ENCODE measurements around the gene SLC26A9.

The SLC26A9 gene

GRCh38 chr1:205978676-205979075, 35.4 kb upstream of the SLC26A9 start:
- Mint-ChIP-seq H3K4me3 (no peak overlapping the region), H3K27ac (no peak overlapping the region), H3K4me1 (ENCODE audit: low read depth) (no peaks in the 10 kb centered on the region), H3K27me3 (peaks cover 7% of the 10 kb centered on the region), H3K36me3 (ENCODE audit: low read depth) (no peaks in the 10 kb centered on the region), H3K9me3 (peaks cover 8% of the 10 kb centered on the region)
- DNase-seq: no peak

GRCh38 chr1:205977402-205978014, 34.3 kb upstream of the SLC26A9 start:
- Mint-ChIP-seq H3K27me3 (peaks cover 7% of the 10 kb centered on the region), H3K9me3 (peaks cover 8% of the 10 kb centered on the region), H3K4me3 (no peak overlapping the region), H3K36me3 (ENCODE audit: low read depth) (no peaks in the 10 kb centered on the region), H3K4me1 (ENCODE audit: low read depth) (no peaks in the 10 kb centered on the region), H3K27ac (no peak overlapping the region)
- peak; percentile 80 for DNase-seq

- Mint-ChIP-seq H3K4me1 (ENCODE audit: low read depth) (no peaks in the 10 kb centered on the region), H3K27ac (no peak overlapping the region), H3K4me3 (no peak overlapping the region), H3K36me3 (ENCODE audit: low read depth) (no peaks in the 10 kb centered on the region), H3K9me3 (peaks cover 3% of the 10 kb centered on the region), H3K27me3 (peaks cover 7% of the 10 kb centered on the region)
- DNase-seq: no peak
Observed at GRCh38 chr1:205976708-205977401, 33.6 kb upstream of the SLC26A9 start.

DNA sequence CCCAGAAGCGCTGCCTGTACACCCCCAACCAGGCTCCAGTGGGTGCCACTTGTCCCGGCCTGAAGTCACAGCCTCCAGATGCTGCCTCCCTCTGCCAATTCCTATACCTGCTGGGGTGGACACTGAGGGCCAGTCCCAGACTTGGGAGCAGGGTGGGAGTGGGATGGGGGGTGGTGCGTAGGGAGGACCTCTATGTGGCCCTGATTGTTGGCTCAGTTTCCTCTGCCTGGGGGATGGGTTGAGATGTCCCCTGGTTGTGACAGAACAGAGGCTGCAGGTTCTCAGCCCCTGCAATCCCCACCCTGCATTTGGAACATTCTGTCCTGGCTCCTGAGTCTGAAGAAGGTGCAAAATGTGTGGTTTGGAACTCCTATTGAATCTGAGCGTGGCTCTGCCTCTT, 32.8 kb upstream of the SLC26A9 start:
- Mint-ChIP-seq H3K36me3 (ENCODE audit: low read depth) (no peaks in the 10 kb centered on the region), H3K4me1 (ENCODE audit: low read depth) (no peaks in the 10 kb centered on the region), H3K27ac (no peak overlapping the region), H3K27me3 (peaks cover 7% of the 10 kb centered on the region), H3K9me3 (no peaks in the 10 kb centered on the region), H3K4me3 (no peak overlapping the region)
- no peak for DNase-seq

DNA sequence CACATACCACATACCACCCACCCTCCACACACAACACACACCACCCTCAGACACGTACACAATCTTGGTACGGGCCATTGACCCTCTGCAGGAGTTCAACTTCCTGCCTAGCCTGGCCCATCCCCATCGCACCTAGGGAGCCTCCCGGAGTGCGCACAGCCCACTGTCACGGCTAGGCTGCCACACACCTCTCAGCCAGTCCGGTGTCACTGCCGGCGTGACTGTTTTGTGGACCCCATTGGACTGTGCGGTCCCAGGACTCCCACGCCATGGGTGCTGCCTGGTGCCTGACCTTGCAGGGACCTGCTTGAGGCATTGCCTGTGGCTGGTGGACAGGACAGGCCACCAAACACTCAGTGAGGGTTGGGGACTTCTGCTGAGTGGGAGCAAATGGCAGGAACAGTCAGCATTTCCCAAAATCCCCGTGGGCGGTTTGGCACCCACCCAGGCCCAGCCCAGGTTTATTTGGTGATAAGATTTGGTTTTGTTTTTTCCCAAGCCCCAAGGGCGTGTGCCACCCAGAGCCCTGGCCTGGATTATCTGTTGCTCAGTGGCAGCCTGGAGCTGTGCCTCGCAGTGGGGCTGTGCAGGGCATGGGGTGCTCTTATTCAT, 32.2 kb upstream of the SLC26A9 start:
- no peak overlapping the region for H3K4me3 Mint-ChIP-seq
- no peaks in the 10 kb centered on the region for H3K36me3 Mint-ChIP-seq (ENCODE audit: low read depth)
- no peak overlapping the region for H3K27ac Mint-ChIP-seq

DNA sequence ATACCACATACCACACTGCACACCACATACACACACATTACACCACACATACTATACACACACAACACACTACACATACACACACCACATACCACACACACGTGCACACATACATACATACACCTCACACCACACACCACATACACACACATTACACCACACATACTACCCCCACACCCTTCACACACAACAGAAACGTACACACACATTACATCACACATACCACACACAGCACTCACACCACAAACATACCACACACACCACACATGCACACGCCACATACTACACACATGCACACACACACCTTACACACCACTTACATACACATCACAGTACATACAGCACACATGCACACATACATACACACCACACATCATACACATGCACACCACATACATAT, 31.5 kb upstream of the SLC26A9 start:
- no peaks in the 10 kb centered on the region for H3K9me3 Mint-ChIP-seq
- DNase-seq: no peak
- no peak overlapping the region for H3K4me3 Mint-ChIP-seq
- H3K27me3 Mint-ChIP-seq: peaks cover 7% of the 10 kb centered on the region
- H3K36me3 Mint-ChIP-seq (ENCODE audit: low read depth): no peaks in the 10 kb centered on the region
- H3K27ac Mint-ChIP-seq: no peak overlapping the region
- H3K4me1 Mint-ChIP-seq (ENCODE audit: low read depth): no peaks in the 10 kb centered on the region

More for the DNA sequence above, 32.2 kb upstream of the SLC26A9 start:
- Mint-ChIP-seq H3K27me3 (peaks cover 7% of the 10 kb centered on the region), H3K9me3 (no peaks in the 10 kb centered on the region), H3K4me1 (ENCODE audit: low read depth) (no peaks in the 10 kb centered on the region)
- no peak for DNase-seq

GRCh38 chr1:205973377-205974232, 30.3 kb upstream of the SLC26A9 start:
- peaks cover 7% of the 10 kb centered on the region for H3K27me3 Mint-ChIP-seq
- H3K9me3 Mint-ChIP-seq: no peaks in the 10 kb centered on the region
- H3K4me3 Mint-ChIP-seq: no peak overlapping the region
- no peaks in the 10 kb centered on the region for H3K4me1 Mint-ChIP-seq (ENCODE audit: low read depth)
- no peak overlapping the region for H3K27ac Mint-ChIP-seq
- no peak for DNase-seq
- H3K36me3 Mint-ChIP-seq (ENCODE audit: low read depth): no peaks in the 10 kb centered on the region

DNA sequence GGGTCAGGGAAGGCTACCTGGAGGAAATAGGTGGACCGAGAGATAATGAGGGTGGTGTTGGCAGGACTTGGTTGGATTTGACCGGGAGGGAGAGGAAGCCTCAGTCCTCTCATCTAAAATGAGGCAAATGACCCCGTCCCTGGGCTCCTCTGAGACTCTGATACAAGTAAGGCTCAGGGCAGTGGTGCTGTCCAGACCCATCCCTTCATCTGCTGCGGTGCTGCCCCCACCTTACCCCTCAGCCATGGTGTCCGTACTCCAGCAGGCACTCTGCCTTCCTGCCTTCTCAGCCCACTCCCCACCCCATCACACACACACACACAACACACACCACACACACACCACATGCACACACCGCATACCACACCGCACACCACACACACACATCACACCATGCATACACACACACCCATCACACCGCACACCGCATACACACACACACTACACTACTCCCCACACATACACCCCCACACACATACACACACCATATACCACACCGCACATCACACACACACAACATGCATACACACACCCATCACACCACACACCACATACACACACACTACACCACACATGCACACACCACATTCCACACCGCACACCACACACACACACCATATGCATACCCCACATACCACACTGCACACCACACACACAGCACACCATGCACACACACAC, 29.4 kb upstream of the SLC26A9 start:
- peaks cover 7% of the 10 kb centered on the region for H3K27me3 Mint-ChIP-seq
- no peak for DNase-seq
- no peaks in the 10 kb centered on the region for H3K9me3 Mint-ChIP-seq
- H3K4me3 Mint-ChIP-seq: no peak overlapping the region
- H3K4me1 Mint-ChIP-seq (ENCODE audit: low read depth): no peaks in the 10 kb centered on the region
- no peaks in the 10 kb centered on the region for H3K36me3 Mint-ChIP-seq (ENCODE audit: low read depth)
- H3K27ac Mint-ChIP-seq: no peak overlapping the region

DNA sequence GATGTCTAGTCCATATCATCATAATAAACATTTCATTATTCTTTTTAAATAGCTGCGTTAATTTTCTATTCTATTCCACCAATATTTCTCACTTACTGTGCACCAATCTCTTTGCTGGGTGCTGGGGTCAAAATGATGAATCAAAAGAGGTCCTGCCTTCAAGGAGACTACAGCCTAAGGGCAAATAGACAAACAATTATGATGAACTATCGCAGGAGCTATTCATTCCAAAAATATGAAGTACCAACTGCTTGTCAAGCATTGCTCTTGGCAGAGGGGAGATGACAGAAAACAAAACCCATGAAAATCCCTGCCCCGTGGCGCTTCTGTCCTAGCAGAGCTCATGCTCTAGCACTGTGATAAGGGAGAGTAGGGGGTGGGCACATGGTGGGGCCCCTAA, 28.8 kb upstream of the SLC26A9 start:
- no peak overlapping the region for H3K27ac Mint-ChIP-seq
- no peak for DNase-seq
- no peaks in the 10 kb centered on the region for H3K4me1 Mint-ChIP-seq (ENCODE audit: low read depth)
- H3K9me3 Mint-ChIP-seq: no peaks in the 10 kb centered on the region
- H3K4me3 Mint-ChIP-seq: no peak overlapping the region
- H3K27me3 Mint-ChIP-seq: peaks cover 3% of the 10 kb centered on the region
- no peaks in the 10 kb centered on the region for H3K36me3 Mint-ChIP-seq (ENCODE audit: low read depth)

- Mint-ChIP-seq H3K4me3 (no peak overlapping the region), H3K36me3 (ENCODE audit: low read depth) (no peaks in the 10 kb centered on the region), H3K27me3 (no peaks in the 10 kb centered on the region), H3K4me1 (ENCODE audit: low read depth) (no peaks in the 10 kb centered on the region), H3K9me3 (no peaks in the 10 kb centered on the region), H3K27ac (no peak overlapping the region)
- no peak for DNase-seq
Observed at GRCh38 chr1:205971082-205971481, 27.8 kb upstream of the SLC26A9 start.

DNA sequence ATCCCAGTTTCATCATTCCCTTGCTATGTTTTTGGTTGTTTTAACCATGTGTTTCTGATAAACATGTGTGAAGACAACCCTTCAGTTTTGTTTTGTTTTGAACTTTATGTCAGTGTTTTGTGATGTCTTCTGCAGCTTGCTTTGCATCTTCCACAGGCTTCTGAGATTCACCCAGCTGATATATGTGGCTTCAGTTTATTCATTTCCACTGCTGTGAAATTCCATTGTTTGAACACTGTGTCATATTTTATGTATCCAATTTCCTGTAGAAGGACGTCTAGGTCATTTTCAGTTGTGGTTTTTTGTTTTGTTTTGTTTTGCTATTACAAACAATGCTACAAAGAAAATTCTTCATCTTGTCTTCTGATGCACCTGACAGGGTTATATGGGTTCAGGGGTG, 27.2 kb upstream of the SLC26A9 start:
- H3K27ac Mint-ChIP-seq: no peak overlapping the region
- H3K36me3 Mint-ChIP-seq (ENCODE audit: low read depth): no peaks in the 10 kb centered on the region
- no peaks in the 10 kb centered on the region for H3K9me3 Mint-ChIP-seq
- no peaks in the 10 kb centered on the region for H3K4me1 Mint-ChIP-seq (ENCODE audit: low read depth)
- no peak for DNase-seq
- H3K27me3 Mint-ChIP-seq: no peaks in the 10 kb centered on the region
- H3K4me3 Mint-ChIP-seq: no peak overlapping the region

DNA sequence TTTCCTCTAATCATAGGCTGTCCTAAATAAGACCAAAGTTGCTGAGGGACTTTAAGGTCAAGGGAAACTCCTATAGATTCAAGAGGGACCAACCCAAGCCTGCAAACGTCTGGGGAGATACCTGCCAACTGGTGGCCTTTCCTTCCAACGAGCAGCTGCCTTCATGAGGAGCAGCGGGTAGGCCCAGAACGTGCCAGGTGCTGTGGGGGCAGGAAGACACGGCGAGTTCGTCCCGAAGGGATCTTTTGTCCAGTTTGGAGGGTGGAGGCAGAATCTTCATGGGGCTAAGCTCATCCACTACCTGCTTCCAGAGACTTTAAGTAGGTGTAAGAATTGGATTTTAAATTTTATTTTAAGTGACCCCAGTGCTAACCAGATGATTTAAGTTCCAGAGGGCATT, 26.0 kb upstream of the SLC26A9 start:
- Mint-ChIP-seq H3K9me3 (no peaks in the 10 kb centered on the region), H3K4me3 (no peak overlapping the region), H3K4me1 (ENCODE audit: low read depth) (no peaks in the 10 kb centered on the region), H3K27me3 (no peaks in the 10 kb centered on the region), H3K36me3 (ENCODE audit: low read depth) (no peaks in the 10 kb centered on the region), H3K27ac (no peak overlapping the region)
- no peak for DNase-seq

GRCh38 chr1:205967554-205968335, 24.5 kb upstream of the SLC26A9 start:
- Mint-ChIP-seq H3K36me3 (ENCODE audit: low read depth) (no peaks in the 10 kb centered on the region), H3K9me3 (no peaks in the 10 kb centered on the region), H3K4me3 (no peak overlapping the region), H3K4me1 (ENCODE audit: low read depth) (peaks cover 1% of the 10 kb centered on the region), H3K27me3 (no peaks in the 10 kb centered on the region), H3K27ac (no peak overlapping the region)
- DNase-seq: no peak

Measured in activated T-cell treated with anti-CD3 and anti-CD28 coated beads, Interleukin-2, amount 50 U/mL, for 24 hours (primary cell).